ENCODE results near the gene CACNA1C. TPM values are rescaled to one million over a fixed set of nuclear protein-coding genes. Genes with fewer than 3 reads are reported as not detected.

Gene CACNA1C
- total and polyA plus RNA-seq, 10 of the 15 experiments (the other 5 are each of a cell fraction or from before 2014, with no cell fraction given), result under 0.01 to 0.15 (median 0.09) TPM; not detected in 5

- FAIRE-seq (no peak), DNase-seq (ENCODE audit: low read depth, low spot score) (no peak), ATAC-seq (no peak)
- no peak overlapping the region for H3K27ac ChIP-seq (ENCODE audit: control insufficient read depth, insufficient read depth)
- RAD21 ChIA-PET (ENCODE audit: unreplicated experiment), result no interaction called here
- H3K4me1 ChIP-seq (ENCODE audit: control insufficient read depth, insufficient read depth, low read length), result no peaks in the 10 kb centered on the region
- intact Hi-C loops (cut with micrococcal nuclease; ENCODE audit: unreplicated experiment), result no loop called here
- BruUV-seq (replicated peaks), result no TSS peak
- no peaks in the 10 kb centered on the region for H3K9me3 ChIP-seq (replicated peaks; ENCODE audit: control insufficient read depth, insufficient read depth, low read length)
- POLR2A ChIA-PET, result no interaction called here
- no peak overlapping the region for H3K9ac ChIP-seq (ENCODE audit: control insufficient read depth, insufficient read depth, low read length)
- CTCF ChIA-PET, result no interaction called here
- no peaks in the 10 kb centered on the region for H3K79me2 ChIP-seq (ENCODE audit: control insufficient read depth, insufficient read depth, low read length)
- H2AFZ ChIP-seq (ENCODE audit: control insufficient read depth, low read depth, low read length), result no peak overlapping the region
- no peaks in the 10 kb centered on the region for H4K20me1 ChIP-seq (ENCODE audit: control insufficient read depth, insufficient read depth)
- in situ Hi-C loops (cut with MboI), result no loop called here
- H3K4me2 ChIP-seq (ENCODE audit: control insufficient read depth, insufficient read depth), result no peak overlapping the region
- no peaks in the 10 kb centered on the region for H3K36me3 ChIP-seq (ENCODE audit: control insufficient read depth in 2 of 2, insufficient read depth in 2 of 2, low read length in 1 of 2)
- no peak overlapping the region for H3K4me3 ChIP-seq
- WGBS (ENCODE audit: insufficient coverage, insufficient replicate concordance, low lambda C conversion rate, missing lambda C conversion rate), result 25% methylated on average over 6 of the region's 6 CpGs
- SMC1A ChIA-PET (ENCODE audit: uncharacterized antibody, unreplicated experiment), result no interaction called here
- peaks cover 4 to 12% of the 10 kb centered on the region in 2 experiments for H3K27me3 ChIP-seq (replicated peaks in 1 of 2; ENCODE audit: control insufficient read depth in 2 of 2, insufficient read depth in 2 of 2, low read length in 1 of 2)
- TF ChIP-seq SUZ12 (IDR thresholded peaks at IDR 0.05; ENCODE audit: unreplicated experiment), result no peak
- TF ChIP-seq NFYA (IDR thresholded peaks at IDR 0.05; ENCODE audit: borderline replicate concordance, low read depth, low read length), result no peak
- no peak for TF ChIP-seq ZSCAN29 (IDR thresholded peaks at IDR 0.05)
- TF ChIP-seq PML (IDR thresholded peaks at IDR 0.05; ENCODE audit: low read length), result no peak
- no peak for TF ChIP-seq ATF3 (IDR thresholded peaks at IDR 0.05; ENCODE audit: borderline replicate concordance, extremely low read depth, low read depth, low read length)
- TF ChIP-seq ZBTB4 (CRISPR knock-in tag; IDR thresholded peaks at IDR 0.05), result no peak
- no peak for TF ChIP-seq PAX5 (IDR thresholded peaks at IDR 0.05; ENCODE audit: borderline replicate concordance, low read depth, low read length)
- TF ChIP-seq CEBPB (IDR thresholded peaks at IDR 0.05; ENCODE audit: borderline replicate concordance in 1 of 2, low read depth in 2 of 2, low read length in 2 of 2), result no peak
- no peak for TF ChIP-seq TAF1 (IDR thresholded peaks at IDR 0.05; ENCODE audit: borderline replicate concordance, low read depth, low read length)
- no peak for TF ChIP-seq BMI1 (IDR thresholded peaks at IDR 0.05; ENCODE audit: borderline replicate concordance)
- TF ChIP-seq ELK1 (IDR thresholded peaks at IDR 0.05; ENCODE audit: low read depth, low read length), result no peak
- TF ChIP-seq PKNOX1 (IDR thresholded peaks at IDR 0.05), result no peak
- no peak for TF ChIP-seq KLF5 (IDR thresholded peaks at IDR 0.05; ENCODE audit: partially characterized antibody)
- no peak for TF ChIP-seq RAD21 (IDR thresholded peaks at IDR 0.05; ENCODE audit: insufficient read depth, low read depth, low read length)
- no peak for TF ChIP-seq IRF5 (IDR thresholded peaks at IDR 0.05; ENCODE audit: borderline replicate concordance)
- TF ChIP-seq STAT1 (conservative IDR thresholded peaks at IDR 0.05), result no peak
- no peak for TF ChIP-seq ZBED1 (IDR thresholded peaks at IDR 0.05; ENCODE audit: borderline replicate concordance)
- TF ChIP-seq NFYB (IDR thresholded peaks at IDR 0.05; ENCODE audit: insufficient read depth, low read depth, low read length), result no peak
- TF ChIP-seq RELA (IDR thresholded peaks at IDR 0.05; ENCODE audit: borderline replicate concordance, partially characterized antibody), result no peak
Observed at GRCh38 chr12:2641761-2642160, 589.0 kb downstream of the CACNA1C start.

All from GM12878 (cell line).